IPS-18c (cell line): ENCODE measurements around the gene DHRSX.
A peak's percentile ranks its signal among the peaks of the same experiment; 100 is the strongest.

Experiments used
- H3K4me3 ChIP-seq: 2 replicates; pipeline ENCODE4 v1.7.0; 2013; ENCODE audit warnings: low read depth, mild to moderate bottlenecking, low read length, moderate library complexity; ENCODE audit not compliant: insufficient read depth
- H3K9me3 ChIP-seq: one replicate; pipeline ENCODE4 v1.6.1; 2013; ENCODE audit warnings: mild to moderate bottlenecking, low read length, moderate library complexity; ENCODE audit not compliant: control insufficient read depth, insufficient read depth

The DHRSX gene

DNA sequence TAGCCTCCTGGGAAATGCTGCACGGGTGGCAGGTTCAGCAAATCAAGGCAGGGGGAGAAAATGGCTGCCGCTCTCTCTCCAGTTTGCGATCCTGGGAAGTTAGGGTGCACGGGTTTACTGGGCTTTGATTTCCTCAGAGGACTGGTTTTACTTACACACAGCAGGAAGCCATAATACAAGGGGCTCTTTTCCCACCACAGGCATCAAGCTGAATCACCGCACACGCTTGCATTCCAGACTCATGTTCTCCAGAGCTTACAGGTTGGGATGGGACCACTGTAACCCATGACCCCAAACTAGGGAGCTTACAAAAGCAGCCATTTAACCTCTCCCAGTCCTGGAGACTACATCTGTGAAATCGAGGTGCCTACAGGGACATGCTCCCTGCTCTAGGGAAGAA is 159.8 kb downstream of the DHRSX start:
- Histone ChIP-seq H3K9me3 (no peaks in the 10 kb centered on the region), H3K4me3 (no peak overlapping the region)

DNA sequence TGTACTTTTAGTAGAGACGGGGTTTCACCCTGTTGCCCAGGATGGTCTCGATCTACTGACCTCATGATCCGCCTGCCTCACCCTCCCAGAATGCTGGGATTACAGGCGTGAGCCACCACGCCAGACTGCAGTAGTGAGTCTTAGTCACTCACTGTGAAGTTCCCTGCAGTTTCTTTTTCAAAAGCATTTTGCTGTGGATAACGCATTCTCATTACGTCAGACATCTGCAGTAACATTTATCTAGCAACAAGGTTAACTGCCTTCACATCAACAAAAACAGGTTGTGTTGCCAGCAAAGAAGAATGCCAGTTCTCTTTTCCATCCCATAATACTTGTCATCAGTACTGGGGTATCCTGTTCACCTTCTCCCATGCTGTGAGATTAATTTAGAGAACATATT is 164.6 kb downstream of the DHRSX start:
- H3K4me3 ChIP-seq: no peak overlapping the region
- H3K9me3 ChIP-seq: peaks cover 2% of the 10 kb centered on the region

DNA sequence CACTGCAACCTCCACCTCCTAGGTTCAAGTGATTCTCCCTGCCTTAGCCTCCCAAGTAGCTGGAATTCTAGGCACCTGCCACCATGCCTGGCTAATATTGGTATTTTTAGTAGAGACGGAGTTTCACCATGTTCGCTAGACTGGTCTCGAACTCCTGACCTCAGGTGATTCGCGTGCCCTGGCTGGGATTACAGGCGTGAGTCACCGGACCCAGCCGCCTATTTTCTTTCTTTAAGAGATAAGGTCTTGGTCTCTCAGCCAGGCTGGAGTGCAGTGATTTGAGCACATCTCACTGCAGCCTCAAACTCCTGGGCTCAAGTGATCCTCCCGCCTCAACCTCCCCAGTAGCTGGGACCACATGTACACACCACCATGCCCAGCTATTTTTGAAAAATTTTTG is 166.5 kb downstream of the DHRSX start:
- H3K4me3 ChIP-seq: no peak overlapping the region
- H3K9me3 ChIP-seq: peaks cover 4% of the 10 kb centered on the region

DNA sequence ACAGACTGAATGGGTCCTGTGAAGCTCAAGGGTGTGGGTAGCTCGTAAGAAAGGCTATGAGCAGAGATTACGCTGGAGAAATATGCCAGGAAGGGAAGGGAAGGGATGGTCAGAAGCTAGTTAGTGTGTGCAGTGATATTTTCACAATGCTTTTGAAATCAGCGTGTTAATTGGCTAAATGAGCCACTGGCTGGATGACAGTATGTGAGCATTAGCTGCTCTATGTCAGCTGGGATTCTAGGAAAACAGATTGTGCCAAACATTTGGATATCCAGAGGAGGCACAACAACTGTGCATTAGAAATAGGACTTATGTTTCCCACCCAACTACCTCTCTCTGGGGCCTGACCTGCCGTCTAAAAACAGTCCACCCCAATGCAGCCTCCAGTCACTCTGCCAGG is 168.5 kb downstream of the DHRSX start:
- peaks cover 4% of the 10 kb centered on the region for H3K9me3 ChIP-seq
- H3K4me3 ChIP-seq: no peak overlapping the region

DNA sequence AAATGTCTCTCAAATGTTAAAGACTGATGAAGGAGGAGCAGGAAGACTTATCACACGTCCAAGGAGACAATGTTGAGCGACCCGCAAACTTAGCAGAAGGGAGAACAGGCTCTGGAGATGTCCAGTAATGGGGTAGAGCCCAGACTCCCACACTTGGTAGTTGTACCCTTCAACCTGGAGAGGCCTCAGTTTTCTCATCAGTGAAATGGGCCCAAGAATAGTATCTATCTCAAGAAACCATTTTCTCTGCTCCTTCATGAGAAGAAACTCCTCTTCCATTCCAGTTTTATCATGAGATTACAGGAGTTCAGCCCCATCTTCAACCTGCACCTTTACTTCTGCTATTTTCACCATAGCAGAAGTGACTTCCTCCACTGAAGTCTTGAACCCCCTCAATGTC is 169.9 kb downstream of the DHRSX start:
- Histone ChIP-seq H3K9me3 (peaks cover 4% of the 10 kb centered on the region), H3K4me3 (no peak overlapping the region)

DNA sequence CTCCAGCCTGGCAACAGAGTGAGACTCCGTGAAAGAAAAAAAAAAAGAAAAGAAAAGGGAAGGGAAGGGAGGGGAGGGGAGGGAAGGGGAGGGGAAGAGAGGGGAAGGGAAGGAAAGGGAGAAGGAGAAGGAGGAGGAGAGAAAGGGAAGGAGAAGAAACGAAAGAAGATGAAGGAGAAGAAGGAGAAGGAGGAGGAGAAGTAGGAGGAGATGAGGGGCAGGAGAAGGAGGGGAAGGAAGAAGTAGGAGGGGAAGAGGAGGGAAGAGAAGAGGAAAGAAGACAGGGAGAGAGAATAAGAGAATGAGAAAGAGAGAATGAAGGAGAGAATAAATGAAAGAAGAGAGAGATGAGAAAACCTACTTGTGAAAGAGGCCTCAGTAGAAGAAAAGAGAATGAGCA is 170.3 kb downstream of the DHRSX start:
- peaks cover 4% of the 10 kb centered on the region for H3K9me3 ChIP-seq
- no peak overlapping the region for H3K4me3 ChIP-seq

DNA sequence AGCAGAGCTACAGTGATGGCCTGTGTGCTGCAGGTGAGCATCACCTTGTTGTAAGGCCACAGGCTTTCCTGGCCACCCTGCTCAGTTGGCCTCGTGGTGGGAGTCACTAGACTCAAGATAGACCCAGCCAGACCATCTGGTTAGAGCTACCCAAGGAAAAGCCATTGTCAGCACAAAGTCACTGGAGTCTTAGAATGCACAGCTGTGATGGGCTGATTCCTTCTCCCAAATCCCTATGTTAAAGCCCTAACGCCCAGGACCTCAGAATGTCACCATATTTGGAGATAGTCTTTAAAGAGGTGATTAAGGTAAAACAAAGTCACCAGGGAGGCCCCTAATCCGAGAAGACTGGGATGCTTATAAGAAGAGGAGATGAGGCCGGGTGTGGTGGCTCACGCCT is 173.4 kb downstream of the DHRSX start:
- Histone ChIP-seq H3K9me3 (peaks cover 4% of the 10 kb centered on the region), H3K4me3 (no peak overlapping the region)

DNA sequence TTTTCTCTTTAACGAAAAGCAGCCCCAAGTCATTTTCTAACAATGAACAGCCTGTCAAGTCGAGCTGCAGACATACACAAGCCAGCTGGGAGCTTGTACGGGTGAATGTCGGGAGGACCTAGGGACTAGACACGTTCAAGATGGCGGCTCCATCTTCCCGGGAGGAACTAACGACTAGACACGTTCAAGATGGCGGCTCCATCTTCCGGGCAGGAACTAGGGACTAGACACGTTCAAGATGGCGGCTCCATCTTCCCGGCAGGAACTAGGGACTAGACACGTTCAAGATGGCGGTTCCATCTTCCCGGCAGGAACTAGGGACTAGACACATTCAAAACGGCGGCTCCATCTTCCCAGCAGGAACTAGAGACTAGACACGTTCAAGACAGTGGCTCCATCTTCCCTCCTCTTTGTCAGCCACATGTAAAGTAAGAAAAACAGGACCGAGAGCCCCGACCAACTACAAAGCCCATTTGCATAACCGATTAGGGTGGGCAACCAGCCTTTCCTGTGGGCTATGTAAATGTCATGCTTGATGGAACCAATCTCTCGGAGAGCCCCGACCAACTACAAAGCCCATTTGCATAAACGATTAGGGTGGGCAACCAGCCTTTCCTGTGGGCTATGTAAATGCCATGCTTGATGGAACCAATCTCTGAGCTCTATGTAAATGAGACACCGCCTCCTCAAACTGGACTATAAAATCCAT is 175.5 kb downstream of the DHRSX start:
- Histone ChIP-seq H3K4me3 (peak overlapping the region; percentile 31; the same call in 1 of the 2 replicates), H3K9me3 (peaks cover 2% of the 10 kb centered on the region)

DNA sequence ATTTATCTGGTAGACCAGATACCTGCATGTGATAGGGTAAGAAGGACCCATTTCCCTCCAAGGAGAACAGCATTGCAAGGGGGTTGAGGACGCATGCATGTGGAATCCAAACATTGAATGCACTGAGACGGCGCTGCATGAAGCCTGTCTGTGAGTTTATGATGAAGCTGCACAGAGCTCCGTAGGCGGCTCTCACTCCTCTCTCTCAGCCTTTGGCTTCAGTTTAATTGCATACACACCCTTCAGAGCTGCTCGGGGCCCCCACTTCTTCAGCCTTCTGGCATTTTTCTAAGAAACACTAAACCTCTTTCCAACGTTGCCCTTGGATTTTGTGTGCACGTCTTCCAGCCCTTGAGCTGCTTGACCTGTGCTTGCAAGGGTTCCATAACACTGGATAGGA is 176.6 kb downstream of the DHRSX start:
- no peaks in the 10 kb centered on the region for H3K9me3 ChIP-seq

DNA sequence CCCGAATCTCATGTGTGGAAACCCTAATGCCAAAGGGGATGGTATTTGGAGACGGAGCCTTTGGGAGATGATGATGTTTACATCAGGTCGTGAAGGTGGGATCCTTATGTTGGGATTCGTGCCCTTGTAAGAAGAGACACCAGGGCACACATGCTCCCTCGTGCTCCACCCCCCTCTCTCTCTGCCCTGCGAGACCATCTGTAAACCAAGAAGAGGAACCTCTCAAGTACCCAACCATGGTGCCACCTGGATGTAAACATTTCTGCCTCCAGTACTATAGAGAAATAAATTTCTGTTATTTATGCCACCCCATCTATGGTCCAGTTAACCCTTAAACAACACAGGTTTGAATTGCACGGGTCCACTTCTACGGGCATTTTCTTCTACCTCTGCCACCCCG is 179.4 kb downstream of the DHRSX start:
- no peak overlapping the region for H3K4me3 ChIP-seq
- no peaks in the 10 kb centered on the region for H3K9me3 ChIP-seq

More for the DNA sequence above, 176.6 kb downstream of the DHRSX start:
- no peak overlapping the region for H3K4me3 ChIP-seq

DNA sequence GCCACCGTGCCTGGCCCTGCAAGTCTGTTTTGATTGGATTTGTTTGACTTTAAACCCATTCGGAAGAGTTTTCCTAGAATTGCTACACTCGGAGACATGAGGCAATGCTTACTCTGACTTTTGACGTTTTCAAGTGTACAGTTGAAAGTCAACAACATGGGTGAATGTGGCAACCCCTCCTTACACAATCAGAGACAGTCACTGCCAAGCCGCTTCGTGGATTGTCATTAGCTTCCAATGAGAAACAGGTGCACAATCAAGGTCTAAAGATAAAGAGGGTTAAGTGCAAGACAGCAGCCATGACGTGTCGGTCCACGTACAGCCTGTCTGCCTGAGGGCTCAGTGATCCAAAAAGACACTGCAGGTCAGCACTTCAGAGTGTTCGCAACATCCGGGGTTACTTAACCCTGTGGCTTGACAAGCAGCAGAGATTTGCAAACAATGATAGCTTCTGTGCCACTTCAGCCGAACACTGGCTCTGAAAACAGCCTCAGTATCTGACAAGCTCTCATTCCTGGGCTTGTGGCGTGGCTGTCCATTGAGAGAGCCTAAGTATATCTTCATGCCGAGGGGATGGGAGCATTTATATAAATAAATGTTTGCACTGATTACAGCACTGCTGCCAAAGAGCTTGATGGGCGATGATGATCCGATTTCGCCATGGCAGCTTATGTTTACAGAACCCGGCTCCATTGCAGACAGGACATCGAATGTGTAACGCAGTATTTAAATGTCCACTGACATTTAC is 180.0 kb downstream of the DHRSX start:
- no peak overlapping the region for H3K4me3 ChIP-seq
- H3K9me3 ChIP-seq: no peaks in the 10 kb centered on the region

DNA sequence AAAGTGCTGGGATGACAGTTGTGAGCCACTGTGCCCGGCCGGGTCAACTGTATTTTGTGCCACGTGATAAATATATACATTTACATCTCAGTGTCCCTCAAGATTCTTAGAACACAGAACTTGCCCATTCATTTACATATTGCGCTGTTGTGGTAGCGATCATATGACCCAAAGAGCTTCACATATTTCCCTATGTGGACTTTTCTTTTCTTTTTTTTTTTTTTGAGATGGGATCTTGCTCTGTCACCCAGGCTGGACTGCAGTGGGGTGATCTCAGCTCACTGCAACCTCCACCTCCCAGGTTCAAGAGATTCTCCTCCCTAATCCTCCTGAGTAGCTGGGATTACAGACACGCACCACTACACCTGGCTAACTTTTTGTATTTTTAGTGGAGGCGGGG is 180.7 kb downstream of the DHRSX start:
- Histone ChIP-seq H3K4me3 (no peak overlapping the region), H3K9me3 (no peaks in the 10 kb centered on the region)

DNA sequence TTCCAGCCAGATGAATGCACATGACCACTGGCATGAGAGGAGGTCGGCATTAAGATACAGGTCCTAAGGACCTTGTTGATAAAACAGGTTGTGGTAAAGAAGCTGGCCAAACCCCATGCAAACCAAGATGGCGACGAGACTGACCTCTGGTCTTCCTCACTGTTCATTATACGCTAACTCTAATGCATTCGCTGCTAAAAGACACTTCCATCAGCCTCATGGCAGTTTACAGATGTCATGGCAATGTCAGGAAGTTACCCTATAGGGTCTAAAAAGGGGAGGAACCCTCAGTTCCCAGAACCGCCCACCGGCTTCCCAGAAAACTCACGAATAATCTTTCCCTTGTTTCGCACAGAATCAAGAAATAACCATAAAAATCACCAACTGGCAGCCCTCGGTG is 182.4 kb downstream of the DHRSX start:
- no peak overlapping the region for H3K4me3 ChIP-seq
- no peaks in the 10 kb centered on the region for H3K9me3 ChIP-seq

DNA sequence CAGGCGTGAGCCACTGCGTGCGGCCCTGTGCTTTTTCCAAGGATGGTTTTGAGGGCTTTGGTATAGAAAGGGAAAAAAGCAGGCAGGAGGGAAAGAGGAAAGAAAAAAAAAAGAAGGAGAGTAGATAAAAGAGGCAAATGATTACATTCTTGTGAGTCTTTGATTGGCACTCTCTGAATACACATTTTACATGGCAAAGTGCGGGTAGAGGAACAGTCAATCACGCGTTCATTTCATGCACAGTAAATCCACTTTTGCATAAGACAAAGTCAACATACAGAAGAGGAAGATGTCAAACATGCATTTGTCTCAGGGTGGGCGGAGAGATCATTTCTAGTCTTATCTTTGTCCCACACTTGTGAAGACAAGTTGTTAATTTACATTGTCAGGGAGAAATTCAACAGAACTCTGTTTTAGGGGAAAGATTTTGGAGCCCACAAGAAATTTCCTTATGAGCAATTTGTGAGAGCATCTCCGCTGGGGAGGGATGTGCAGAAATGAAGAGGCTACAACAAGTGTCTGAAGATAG is 183.2 kb downstream of the DHRSX start:
- H3K4me3 ChIP-seq: no peak overlapping the region
- no peaks in the 10 kb centered on the region for H3K9me3 ChIP-seq

DNA sequence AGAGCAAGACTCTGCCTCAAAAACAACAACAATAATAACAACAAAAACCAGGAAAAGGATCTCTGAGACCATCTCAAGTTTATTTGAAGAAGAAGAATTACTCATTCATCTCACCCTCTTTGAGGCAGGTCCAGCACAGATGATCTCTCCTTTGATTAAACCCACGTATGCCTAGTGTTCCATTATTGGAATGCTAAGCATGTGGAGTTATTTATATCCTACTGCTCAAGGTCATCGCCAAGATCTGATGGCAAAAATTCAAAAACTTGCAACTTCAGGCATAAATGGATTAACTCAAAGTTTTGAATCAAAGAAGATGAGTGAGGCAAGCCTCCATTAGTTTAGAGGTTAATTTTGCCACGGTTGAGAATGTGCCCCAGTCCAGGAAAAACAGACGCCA is 184.2 kb downstream of the DHRSX start:
- no peak overlapping the region for H3K4me3 ChIP-seq

DNA sequence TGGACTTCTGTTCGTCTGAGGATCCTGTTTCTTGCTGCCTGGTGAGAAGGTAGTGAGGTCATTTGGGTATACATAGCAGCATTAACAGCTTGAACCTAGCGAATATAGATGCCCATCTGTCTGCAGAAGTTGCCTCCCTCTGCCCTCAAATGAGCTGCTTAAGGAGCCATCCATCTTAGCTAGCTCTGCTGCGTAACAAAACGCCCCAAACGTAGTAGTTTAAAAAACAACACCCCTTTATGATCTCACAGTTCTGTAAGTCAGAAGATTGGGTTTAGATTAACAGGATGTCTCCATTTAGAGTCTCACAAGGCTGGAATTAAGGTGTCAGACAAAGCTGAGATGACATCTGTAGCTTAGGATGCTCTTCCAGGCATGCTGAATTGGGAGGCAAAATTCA is 185.3 kb downstream of the DHRSX start:
- Histone ChIP-seq H3K4me3 (no peak overlapping the region; the same call in 1 of the 2 replicates), H3K9me3 (no peaks in the 10 kb centered on the region)

More for the DNA sequence above, 184.2 kb downstream of the DHRSX start:
- H3K9me3 ChIP-seq: no peaks in the 10 kb centered on the region

DNA sequence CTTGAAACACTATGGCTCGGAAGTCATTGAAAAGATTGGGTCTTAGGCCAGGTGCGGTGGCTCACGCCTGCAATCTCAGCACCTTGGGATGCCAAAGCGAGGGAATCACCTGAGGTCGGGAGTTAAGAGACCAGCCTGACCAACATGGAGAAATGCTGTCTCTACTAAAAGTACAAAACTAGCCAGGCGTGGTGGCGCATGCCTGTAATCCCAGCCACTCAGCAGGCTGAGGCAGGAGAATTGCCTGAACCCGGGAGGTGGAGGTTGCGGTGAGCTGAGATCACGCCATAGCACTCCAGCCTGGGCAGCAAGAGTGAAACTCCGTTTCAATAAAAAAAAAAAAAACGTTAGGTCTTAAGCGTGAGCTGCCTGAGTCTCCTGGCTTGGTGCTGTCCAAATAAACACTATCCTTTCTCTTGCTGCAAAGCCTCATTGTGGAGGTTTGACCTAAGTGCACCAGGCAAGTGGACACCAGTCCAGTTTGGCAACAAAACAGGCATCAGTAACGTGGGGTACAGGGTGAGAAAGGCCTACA is 185.9 kb downstream of the DHRSX start:
- Histone ChIP-seq H3K4me3 (no peak overlapping the region; the same call in 1 of the 2 replicates), H3K9me3 (no peaks in the 10 kb centered on the region)
